Smooth muscle cell of the brain vasculature (primary cell): ENCODE data around the gene ABCD4.
"Not testable (repeated sequence)": the region's sequence is repeated elsewhere in the genome, so short reads cannot be mapped to it uniquely, and the experiment has no call there.

Source experiments
- DNase-seq: peaks from one replicate; pipeline ENCODE4 v3.0.0-alpha.2; 2012; ENCODE audit warnings: low read depth, low spot score

ABCD4 gene

DNA sequence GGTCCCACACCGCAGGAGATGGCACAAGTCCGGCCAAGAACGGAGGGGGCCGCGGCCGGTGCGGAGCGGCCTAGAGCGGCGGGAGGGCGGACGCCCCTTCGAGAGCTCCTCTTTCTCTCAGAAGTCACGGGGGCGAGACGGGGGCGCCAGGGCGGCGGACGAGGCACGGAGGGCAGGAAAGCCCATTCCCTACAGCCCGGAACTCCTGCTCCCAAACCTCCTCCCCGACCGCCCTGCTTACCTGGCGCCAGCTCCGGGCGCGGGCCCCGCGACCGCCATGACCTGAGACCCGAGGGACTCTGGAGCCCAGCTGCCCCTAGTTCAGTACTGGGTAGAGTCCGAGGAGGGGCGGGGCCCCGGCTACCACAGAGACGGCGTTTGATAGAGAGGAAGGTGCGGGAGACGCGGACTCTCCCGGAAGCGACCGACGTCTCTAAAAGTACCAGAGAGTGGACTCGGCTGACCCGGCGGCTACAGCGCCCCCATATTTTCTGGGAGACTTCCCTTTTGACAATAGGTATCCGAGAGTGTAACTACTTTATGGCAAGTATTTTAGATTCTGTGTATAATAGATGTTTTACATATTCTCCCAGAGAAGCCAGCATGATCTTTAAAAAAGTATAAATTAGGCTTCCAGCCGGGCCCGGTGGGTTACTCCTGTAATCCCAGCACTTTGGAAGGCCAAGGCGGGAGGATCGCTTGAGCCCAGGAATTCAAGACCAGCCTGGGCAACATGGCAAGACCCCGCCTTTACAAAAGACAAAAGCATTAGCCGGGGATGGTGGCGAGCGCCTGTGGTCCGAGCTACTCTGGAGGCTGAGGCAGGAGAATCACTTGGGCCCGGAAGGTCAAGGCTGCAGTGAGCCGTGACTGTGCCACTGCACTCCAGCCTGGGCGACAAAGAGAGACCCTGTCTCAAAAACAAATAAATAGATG is at the start of gene ABCD4:
TSS of gene ABCD4 (minus strand) at position 301 of the 936 bp plus-strand sequence. CDS start at position 279, 22 bp downstream.
- DNase-seq: peak; percentile 76

DNA sequence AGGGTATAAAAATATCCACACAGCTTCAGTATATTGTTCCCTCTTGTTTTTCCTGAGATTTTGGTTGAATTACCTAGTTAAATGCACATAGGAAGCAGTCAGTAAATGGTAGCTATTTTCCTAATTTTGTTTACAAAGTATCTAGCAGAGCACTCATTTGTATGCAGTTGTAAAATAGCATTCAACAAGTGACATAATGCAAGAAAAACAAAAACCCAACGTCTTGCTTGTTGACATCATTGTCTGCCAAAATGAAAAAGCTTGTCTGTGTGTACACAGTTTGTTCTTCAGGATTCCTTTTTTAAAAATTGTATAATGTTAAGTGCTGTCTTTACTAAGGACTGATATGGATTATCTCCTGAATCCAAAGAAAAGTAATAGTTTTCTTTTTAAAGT is 48.2 kb upstream of the ABCD4 start:
- no peak for DNase-seq

DNA sequence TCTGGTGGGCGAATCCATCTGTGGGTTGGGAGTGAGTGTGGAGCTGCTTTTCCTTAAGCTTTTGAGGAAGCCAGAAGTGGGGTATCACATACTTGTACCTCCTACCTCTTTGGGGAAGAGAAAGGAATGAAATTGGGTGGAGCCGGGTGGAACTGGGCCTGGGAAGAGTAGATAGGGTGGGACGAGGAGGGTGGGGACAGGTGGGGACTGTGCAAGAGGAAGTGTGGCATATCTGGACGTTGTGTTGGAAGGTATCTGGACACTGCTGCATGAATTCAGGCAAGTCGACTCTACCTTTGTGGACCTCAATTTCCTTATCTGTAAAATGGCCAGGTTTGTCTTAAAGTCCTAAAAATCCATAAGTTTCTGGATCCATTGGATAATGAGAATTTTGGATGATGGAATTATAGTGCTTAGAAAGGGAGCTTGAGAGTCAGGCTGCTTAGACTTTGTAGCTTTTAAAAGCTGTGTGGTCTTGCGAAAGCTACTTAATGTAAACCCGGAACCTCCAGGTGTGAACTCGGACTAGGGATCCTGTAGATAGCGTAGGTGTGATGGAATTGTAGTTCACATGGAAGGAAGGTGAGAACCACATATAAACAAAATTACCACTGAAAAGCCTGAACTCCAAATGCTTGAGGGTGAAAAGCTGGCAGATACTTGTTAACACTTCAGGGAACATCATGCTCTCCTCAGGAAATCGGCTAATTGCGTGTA is 47.6 kb upstream of the ABCD4 start:
- DNase-seq: no peak

DNA sequence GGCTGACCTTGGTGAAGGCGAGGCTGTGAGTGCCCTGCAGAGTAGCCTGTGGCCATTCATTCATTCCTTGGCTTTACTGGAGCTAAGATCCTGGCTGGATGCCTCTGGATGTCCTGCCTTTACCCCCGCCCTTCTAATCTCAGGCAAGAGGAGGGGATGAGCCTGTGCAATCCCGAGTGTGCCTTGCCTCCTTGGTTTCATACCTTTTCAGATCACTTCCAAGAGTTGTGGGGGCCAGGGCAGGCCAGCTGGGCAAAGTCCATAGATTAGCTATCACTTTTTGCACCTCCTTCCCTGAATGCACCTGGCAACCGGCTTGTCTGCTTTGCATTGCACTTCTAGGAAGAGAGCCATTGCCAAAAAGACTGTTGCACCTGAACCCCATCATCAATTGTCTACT is 47.0 kb upstream of the ABCD4 start:
- no peak for DNase-seq

DNA sequence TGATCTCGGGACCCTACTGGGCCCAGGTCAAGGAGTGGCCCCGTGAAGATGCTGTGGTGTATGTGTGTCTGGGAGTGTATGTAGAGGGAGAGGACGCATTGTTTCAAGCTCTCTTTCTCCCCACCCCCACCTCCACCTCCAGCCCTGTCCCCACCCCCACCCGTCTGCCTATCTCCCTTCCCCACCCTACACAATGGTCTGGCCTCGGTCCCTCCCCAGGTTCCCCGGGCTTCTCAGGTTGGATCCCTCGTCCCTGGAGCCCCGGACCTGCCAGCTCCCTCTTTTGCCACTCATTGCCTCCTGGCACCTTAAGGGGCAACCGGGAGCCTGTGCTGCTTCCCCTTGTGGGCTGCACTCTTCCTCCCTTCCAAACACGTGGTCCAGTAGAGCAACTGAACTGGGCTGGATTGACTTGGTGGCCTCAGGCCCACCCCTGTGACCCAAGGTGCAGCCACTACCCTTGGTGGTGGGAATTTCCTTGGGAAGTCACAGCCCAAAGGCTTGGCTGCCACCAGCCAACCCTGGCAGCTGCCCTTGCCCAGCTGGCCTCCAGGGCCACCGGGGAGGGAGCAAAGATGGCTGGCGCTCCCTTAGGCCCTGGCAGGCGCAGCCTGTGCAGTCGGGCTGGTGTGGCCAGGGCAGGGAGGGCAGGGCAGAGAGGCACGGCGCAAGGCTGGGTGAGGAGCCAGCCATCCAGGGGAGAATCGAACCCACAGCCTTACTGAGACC is 46.2 kb upstream of the ABCD4 start:
- no peak for DNase-seq

DNA sequence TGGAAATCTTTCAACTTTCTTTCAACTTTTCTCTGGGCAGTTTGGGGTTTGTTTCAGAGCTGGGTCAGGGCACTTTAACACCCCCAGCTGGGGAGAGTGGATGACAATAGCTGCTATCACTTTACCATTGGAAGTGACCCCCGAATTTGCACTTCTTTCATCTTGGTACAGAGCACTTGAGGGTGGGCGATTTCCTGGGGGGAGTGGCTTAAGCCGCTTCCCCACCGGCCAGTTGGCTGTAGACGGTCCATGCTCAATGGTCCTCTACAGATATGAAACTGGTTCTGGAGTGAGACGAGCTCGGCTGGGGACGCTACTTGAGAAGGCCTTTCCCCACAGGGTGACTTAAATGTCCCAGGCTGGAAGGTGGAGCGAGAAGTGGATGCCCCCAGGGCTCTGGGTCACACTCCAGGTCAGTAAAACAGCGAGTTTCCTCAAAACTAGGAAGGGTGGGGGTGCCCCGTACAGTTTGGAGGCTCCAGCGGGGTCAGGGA is 45.6 kb upstream of the ABCD4 start, which contains the start of gene VRTN:
TSS of gene VRTN (plus strand) at position 231 of the 494 bp plus-strand sequence. CDS start 8,313 bp downstream, outside the sequence.
- DNase-seq: no peak

DNA sequence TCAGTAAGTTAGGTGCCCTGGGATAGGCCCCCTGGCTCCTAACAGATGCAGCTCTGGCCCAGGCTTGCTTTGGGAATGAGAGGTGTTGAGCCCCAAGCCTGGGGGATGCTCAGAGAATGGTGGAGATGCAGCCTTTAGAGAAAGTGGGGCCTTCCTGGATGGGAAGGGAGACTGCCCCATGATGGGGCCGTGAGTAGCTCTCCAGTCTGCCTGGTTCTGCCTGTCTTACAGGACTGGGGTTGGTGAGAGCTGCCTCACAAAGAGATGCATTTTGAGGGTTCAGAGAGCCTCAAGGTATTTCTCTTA is 45.0 kb upstream of the ABCD4 start:
- no peak for DNase-seq

DNA sequence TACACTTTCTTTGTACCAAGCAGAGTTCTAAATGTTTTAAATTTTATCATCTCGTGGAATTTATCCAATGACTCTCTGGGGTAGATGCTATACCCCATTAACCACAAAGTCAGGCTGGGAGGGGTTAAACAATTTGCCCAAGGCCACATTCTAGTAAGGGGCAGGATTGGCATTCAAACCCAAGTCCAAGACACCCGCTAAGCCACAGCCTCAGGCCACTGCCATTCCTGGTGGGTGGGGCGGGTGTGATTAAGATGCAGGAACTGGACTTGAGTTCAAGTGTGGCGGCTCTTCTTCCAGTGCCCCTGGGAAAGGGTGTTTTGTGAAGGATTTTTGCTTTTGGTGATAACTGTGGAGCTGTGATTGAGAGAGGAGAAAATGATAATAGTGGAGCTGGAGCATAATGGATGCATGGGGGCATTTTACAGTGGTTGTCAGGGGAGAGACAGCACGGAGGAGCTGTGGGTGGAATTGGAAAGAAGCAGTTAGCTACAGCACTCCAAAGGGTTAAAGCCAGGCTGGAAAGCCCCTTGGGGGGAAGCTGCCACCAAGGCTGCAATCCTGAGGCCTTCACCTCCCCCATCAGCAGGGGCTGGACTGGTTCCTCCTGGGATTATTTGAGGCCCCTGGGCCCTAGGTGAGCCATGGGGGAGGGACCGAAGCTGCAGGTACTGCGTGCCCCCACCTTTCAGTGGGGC is 44.5 kb upstream of the ABCD4 start:
- no peak for DNase-seq

DNA sequence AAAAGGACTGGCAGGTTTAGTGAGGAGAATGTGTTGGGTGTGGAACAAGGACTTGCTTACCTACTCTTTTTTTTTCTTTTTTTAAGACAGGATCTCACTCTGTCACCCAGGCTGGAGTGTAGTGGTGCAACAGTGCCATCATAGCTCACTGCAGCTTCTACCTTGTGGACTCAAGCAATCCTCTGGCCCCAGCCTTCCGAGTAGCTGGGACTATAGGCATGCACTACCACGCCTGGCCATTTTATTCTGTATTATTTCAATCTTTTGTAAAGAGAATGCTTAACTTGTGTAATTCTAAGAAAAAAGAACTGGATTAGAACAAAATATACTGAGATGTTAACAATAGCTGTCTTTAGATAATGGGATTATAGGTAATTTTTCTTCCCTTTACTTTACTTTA is 43.6 kb upstream of the ABCD4 start:
- no peak for DNase-seq

DNA sequence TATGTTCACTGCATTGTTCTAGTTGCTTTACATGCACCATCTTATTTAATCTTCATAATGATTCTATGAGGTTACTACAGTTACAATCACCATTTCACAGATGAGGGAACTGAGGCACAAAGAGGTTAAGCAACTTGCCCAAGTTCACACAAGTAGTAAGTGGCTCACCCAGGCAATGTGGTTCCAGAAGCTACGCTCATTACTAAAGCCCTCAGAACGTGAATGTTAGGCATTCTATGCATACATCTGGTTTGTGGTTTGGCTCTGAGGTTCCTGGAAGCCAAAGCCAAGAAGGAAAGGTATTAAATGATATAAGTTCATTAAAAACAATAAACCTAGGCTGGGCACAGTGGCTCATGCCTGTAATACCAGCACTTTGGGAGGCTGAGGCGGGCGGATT is 31.2 kb upstream of the ABCD4 start:
- no peak for DNase-seq

DNA sequence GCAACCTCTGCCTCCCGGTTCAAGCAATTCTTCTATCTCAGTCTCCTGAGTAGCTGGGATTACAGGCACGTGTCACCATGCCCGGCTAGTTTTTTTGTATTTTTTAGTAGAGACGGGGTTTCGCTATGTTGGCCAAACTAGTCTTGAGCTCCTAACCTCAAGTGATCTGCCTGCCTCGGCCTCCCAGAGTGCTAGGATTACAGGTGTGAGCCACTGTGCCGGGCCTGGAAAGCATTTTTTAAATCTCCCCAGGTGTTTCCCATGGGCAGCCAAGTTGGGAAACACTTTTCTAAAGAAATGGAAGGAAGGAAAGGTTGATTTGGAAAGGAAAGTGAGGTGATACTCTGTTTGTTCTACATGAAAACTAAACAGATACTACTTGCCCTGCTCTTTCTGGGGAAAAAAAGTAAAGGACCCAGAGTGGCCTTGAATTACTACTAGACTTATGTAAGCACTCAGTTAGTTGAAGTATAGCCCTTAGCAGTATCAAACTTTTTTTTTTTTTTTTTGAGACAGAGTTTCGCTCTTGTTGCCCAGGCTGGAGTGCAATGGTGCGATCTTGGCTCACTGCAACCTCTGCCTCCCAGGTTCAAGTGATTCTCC is 27.3 kb upstream of the ABCD4 start:
- not testable (repeated sequence) for DNase-seq

DNA sequence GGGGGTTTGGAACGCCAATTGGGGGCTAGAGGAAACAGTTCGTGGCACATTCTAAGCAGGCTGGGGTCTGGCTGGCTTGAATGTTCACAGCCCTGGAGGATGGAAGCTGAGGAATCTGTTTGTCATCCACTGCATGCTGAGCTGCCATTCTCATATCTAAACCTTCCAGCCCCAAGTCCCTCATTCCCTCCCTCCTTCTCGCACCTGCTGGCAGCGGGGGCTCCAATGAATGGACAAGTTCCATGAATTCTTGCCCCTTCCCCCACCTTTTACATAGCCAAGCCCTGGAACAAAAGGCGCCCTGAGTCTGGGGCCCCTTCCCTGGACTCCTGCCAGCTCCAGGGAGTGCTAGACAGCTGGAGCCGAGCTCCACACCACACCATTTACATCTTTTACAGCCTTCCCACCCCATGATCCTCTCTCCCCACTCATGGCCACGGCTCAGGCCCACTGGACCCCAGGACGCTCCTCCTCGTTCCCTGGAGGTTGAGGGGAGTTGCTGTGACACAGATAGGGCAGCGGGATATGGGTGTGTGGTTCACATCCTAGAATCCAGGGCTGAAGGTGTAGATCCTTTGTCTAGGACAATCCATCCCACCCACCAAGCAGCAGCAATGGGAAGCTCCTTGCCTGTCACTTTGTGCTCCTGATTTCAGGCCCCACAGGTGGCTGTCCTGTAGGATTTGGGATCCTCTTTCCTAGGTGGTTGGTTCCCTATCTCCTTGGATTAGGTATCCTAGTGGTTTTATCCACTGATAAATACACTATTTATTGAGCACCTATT is 23.8 kb upstream of the ABCD4 start:
- no peak for DNase-seq

DNA sequence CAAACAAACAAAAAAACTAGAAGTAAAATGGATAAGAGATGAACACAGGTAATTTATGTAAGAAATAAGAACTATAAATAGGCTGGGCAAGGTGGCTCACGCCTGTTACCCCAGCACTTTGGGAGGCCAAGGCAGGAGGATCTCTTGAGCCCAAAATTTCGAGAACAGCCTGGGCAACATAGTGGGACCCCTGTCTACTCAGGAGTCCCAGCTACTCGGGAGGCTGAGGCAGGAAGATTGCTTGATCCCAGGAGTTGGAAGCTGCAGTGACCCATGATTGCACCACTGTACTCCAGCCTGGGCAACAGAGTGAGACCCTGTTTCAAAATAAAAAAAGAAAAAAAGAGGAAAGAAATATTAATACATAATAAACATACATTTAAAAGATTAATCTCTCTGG is 22.7 kb upstream of the ABCD4 start:
- no peak for DNase-seq

DNA sequence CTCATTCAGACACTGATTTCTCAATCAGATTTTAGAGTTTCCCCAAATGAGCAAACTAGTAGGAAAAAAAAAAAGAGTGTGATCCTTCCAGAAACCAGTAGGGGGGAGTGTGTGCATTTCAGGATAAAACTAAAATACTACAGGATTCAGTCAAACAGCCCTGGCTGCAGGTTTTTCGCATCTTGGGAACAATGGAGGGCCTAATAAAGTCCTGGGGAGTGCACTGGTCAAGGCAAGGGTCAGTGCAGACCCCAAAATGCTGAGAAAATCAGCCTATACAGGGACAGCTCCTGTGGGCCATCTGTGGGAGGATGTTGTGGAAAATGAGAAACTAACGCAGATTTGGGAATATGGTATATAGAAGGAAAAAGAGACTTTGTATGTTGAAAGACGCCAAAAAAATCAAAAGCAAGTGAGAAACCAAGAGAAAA is 22.2 kb upstream of the ABCD4 start:
- peak; percentile 9 for DNase-seq

DNA sequence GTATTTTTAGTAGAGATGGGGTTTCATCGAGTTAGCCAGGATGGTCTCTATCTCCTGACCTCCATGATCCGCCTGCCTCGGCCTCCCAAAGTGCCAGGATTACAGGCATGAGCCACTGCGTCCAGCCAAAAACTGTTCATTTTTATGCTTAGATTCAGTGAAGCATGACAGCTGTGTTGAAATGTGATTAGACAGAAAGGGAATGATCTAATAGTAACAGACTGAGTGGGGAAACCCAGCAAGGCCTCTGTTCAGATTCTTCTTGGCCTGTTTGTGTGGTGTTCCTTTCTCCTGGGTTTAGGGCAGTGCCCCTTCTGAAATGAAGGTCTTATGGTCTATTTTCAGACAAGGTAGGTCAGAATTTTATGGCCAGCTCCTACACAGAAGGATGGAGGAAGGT is 11.8 kb upstream of the ABCD4 start:
- no peak for DNase-seq

DNA sequence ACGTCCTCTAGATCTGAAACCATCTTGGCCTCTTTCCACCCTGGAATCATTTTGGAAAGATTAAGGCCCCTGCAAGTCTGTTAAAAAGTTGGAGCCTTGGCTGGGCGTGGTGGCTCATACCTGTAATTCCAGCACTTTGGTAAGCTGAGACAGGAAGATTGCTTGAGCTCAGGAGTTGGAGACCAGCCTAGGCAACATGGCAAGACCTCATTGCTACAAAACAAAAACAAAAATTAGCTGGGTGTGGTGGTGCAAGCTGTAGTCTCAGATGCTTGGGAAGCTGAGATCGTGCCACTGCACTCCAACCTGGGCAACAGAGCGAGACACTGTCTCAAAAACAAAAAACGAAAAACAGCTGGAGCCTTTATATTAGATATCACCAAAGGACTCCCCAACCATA is 10.9 kb upstream of the ABCD4 start:
- DNase-seq: no peak

DNA sequence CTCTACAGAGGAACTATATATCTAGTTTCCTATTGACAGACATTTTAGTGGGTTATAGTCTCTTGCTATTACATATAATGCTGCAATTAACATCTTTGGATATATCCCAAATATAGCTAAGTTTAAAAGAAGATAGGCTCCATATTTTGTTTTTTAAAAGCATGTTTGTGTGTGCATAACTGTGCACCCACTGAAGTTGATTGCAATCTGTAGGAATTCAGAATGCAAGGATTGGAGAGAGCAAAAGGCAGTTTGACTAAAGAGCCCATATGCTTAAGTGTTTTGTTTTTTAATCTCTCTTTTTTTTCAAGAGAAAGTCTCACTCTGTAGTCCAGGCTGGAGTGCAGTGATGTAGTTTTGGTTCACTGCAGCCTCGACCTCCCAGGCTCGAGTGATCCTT is 9.4 kb upstream of the ABCD4 start:
- DNase-seq: no peak

DNA sequence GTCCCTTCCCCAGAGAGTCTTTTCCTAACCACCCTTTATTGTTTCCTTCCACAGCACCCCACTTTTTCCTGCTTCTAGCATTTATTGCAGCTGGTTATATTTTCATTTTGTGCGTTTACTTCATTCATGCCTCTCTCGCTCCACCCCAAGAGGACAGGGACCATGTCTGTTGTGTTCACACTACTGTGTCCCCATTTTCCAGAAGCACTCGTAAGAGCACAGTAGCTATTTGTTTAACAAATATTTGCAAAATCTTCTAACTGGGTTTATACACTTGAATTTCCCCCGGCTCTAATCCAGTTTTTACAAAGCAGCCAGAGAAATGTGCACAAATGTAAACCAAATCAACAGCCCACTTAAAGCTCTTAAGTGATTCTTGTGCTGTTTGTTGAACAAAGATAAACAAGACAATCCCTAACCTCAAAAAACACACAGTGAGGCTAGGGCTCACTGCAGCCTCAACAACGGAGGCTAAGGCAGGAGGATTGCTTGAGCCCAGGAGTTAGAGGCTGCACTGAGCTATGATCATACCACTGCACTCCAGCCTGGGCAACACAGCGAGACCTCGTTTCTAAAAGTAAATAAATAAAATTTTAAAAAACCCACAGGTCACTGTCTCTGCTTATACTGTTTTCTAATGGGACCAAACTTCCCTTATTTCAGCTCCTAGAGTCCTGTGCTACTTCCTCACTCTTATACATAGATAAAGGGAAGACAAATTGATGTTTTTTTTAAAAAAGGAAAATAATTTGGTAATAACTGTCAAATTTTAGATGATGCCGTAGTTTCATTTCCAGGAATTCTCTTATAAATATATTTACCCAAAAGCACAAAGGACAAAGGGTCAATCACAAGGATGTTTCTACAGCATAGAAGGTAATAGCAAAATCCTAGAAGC is 6.6 kb upstream of the ABCD4 start:
- no peak for DNase-seq

DNA sequence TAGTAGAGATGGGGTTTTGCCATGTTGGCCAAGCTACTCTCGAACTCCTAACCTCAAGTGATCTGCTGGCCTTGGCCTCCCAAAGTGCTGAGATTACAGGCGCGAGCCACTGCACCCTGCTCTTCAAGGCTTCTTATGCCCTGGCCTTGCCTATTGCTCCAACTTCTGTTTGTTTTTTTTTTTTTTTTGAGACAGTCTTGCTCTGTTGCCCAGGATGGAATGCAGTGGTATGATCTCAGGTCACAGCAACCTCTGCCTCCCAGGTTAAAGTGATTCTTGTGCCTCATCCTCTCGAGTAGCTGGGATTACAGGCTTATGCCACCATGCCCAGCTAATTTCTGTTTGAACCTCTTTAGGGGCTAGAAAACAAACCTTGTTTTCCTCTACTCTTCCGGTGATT is 6.0 kb upstream of the ABCD4 start:
- no peak for DNase-seq
